CD4-positive, alpha-beta T cell treated with Interleukin-4 for 4 hours (primary cell): Measurements from ENCODE around the gene CLDN7.

Source experiments
- DNase-seq: peaks from one replicate; pipeline ENCODE4 v3.0.0-alpha.2; 2020

CLDN7 gene

GRCh38 chr17:7235693-7236665, 26.3 kb downstream of the CLDN7 start:
- no peak for DNase-seq

- peak; percentile 94 for DNase-seq
These were observed 28.0 kb downstream of the CLDN7 start, which contains the start of gene DVL2 for GRCh38 chr17:7234083-7234951. TSS of gene DVL2 (minus strand) at chr17:7234517. CDS start at chr17:7234262, 255 bp downstream.

GRCh38 chr17:7233701-7234082, 28.6 kb downstream of the CLDN7 start:
- no peak for DNase-seq

- DNase-seq, result no peak
These were observed 30.2 kb downstream of the CLDN7 start for GRCh38 chr17:7232114-7232513.

- no peak for DNase-seq
These were observed 32.8 kb downstream of the CLDN7 start for GRCh38 chr17:7229504-7229903.

GRCh38 chr17:7228920-7229319, 33.4 kb downstream of the CLDN7 start:
- no peak for DNase-seq

- DNase-seq, result no peak
These were observed 35.3 kb downstream of the CLDN7 start for GRCh38 chr17:7226721-7227710.

GRCh38 chr17:7225711-7226331, 36.5 kb downstream of the CLDN7 start:
- no peak for DNase-seq

GRCh38 chr17:7224661-7225111, 37.6 kb downstream of the CLDN7 start:
- no peak for DNase-seq

- DNase-seq, result no peak
These were observed 38.2 kb downstream of the CLDN7 start for GRCh38 chr17:7224110-7224509.

- no peak for DNase-seq
These were observed 38.9 kb downstream of the CLDN7 start for GRCh38 chr17:7223375-7223774.

- no peak for DNase-seq
These were observed 39.3 kb downstream of the CLDN7 start for GRCh38 chr17:7222972-7223292.

GRCh38 chr17:7222093-7222971, 39.9 kb downstream of the CLDN7 start:
- no peak for DNase-seq

- DNase-seq, result no peak
These were observed 40.8 kb downstream of the CLDN7 start for GRCh38 chr17:7221278-7222092.

GRCh38 chr17:7220593-7221277, 41.5 kb downstream of the CLDN7 start:
- peak; percentile 54 for DNase-seq

GRCh38 chr17:7219812-7220592, 42.3 kb downstream of the CLDN7 start, which contains the start of the genes ACADVL and DLG4:
TSS of gene ACADVL (plus strand) at chr17:7219938. CDS start at chr17:7219985, 47 bp downstream.
TSS of gene DLG4 (minus strand) at chr17:7219836.
- peak; percentile 81 for DNase-seq

- DNase-seq, result no peak
These were observed 43.0 kb downstream of the CLDN7 start for GRCh38 chr17:7219229-7219811.

GRCh38 chr17:7218758-7219157, 43.5 kb downstream of the CLDN7 start:
- DNase-seq, result no peak
